Activated T-cell treated with anti-CD3 and anti-CD28 coated beads for 4 hours (primary cell): Measurements from ENCODE around the gene MT2A.
A peak's percentile ranks its signal among the peaks of the same experiment; 100 is the strongest.

ENCODE experiments used
- DNase-seq: peaks from one replicate; pipeline ENCODE4 v3.0.0-alpha.2; 2020

The MT2A gene

DNA sequence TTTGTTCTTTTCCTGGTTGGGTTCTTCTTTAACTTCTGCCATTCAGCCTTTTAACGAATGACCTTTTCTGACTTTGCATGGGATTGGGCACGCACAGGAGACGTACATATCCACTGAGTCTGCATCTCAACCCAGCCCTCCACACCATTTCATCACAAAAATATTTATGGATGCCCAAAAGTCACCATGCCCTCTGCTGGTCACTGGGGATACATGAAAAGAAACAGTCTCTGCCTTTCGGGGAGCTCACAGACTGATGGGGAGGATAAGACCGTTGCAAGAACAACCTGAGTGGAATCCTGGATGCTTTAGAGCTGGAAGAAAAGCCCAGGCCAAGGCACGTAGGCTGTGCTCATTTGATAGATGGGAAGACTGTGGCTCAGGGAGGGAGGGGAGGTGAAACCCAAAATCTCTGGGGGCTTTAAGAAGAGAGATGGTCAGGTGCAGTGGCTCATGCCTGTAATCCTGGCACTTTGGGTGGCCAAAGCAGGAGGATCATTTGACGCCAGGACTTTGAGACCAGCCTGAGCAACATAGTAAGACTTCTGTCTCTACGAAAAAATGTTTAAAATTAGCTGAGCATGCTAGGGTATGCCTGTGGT is 7.9 kb upstream of the MT2A start:
- DNase-seq = no peak

DNA sequence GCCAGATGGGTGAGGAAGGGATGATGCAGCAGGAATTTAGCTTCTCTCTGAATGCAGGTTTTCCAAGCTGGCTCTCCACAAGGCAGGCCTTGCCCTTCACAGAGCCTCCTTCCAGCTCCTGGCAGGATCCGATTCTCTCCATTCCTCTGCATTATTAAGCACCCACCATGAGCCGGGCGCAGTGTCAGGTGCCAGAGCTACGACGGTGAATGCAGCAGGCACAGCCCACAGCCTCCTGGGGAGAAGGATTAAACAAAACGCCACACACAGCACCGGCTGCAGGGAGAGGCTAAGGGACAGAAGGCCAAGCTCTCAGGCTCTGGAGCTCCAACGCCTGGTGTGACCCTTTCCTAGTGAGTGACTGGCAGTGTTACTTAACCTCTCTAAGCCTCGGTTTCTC is 7.1 kb upstream of the MT2A start:
- DNase-seq = no peak

DNA sequence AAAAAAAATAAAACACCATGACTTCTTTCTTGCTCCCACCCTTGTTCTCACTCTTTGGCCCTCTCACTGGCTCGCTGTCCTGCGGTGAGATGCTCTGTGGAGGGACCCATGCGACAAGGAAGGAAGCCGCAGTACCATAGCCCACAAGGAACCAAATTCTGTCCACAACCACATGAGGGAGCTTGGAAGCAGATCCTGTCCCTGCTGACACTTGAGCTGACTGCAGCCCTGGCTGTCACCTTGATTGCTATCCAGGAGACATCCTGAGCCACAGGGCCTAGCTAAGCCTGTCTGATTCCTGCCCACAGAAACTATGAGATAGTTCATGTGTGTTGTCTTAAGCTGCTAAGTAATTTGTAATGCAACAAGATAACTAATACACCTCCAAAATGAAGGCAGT is 4.8 kb upstream of the MT2A start:
- DNase-seq = no peak

DNA sequence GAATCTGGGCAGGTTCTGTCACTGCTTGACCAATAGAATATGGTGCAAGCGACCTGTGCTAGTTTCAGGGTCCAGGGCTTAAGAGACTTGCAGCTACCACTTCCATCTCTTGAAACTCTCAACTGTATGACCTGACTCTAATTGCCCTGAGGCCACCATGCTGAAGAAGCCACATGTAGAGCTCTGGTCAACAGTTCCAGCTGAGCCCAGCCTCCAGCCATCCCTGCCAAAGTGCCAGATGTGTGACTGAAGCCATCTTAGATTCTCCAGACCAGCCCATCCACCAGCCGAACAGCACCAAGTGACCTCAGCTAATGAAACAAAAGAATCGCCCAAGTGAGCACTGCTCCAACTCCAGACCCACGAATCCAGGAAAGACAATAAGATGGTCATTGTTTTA is 3.4 kb upstream of the MT2A start:
- no peak for DNase-seq

DNA sequence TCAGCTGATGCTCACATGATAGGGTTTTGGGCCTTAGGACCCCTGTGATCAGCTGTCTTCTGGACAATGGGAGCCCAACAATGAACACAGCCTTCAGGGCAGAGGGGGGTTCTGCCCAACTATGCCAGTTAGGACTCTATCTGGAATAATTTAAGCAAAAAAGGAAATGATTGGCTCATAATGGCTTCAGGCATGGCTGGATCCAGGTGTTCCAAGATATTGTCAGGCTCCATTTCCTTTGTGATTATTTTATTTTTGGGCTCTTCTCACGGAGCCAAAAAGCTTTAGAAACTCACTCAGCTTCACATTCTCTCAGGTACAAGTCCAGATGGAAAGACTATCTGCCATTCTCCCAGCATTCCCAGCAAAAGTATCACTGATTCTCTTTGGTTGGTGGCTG is 2.9 kb upstream of the MT2A start:
- no peak for DNase-seq

DNA sequence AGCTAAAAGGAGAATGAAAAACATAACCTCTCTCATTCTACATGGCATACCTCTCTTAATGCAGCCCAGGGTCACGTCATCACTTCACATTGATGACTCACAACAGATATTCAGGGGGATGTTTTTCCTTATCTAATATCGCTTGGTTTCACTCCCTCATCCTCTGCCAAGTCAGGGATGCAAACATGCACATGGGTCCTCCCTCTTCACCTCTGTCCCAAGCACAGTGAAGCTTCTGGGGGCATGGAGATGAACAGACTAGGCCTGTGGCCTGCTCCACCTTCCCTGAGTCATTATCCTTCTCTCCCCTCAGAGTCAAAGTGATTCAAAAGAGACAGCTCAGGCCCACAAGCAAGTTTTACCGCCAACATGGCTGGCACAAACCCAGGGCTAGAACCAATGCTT is 2.3 kb upstream of the MT2A start:
- DNase-seq = no peak

DNA sequence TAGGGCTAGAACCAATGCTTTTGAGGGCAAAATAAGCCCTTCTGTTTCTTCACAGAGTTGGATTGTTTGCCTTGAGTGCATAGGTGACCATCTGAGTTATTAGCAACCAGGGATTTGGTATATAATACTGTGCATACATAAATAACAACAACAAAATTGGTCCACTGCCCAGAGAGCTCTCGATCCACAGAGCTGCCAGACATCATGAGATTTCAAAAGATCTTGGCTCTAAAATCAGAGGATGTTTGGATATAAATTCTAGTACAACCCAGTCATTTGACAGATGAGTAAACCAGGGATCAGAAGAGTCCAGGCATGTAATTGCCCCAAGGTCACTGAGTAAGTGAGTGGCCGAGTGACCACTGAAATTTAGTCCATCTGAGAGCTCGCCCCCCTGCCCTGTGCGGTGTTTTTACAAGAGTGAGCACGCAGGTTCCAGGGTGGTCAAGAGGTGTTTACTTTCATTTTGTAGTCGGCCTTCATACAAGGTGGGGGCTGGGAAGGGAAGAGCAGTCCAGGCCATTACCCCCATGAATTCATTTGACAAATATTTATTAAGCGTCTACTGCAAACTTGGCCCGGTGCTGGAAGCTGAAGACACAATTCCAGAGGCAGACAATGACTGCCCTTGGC is 1.8 kb upstream of the MT2A start:
- no peak for DNase-seq

DNA sequence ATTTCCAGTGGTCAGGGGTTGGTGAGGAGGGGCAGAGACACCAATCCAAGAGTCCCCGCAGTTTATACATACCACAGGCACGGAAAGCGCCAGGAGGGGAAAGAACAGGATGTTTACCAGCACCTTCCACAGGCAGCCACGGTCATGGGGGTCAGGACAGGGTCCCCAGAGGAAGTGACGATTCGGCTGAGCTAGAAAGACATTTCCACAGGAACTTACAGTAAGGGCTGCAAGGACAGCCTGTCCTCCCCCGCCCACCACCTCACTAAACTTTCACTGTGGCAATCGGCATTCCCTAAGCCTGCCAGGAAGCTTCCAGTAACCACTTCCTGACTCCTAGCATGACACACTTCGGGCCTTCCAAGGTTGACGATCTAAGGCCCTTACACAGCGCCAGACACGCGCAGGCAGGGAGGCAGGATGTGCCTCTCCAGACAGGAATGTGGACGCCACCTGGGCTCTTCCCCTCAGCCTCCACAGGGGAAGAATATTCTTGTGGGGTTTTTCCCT is 1.2 kb upstream of the MT2A start:
- DNase-seq = no peak

DNA sequence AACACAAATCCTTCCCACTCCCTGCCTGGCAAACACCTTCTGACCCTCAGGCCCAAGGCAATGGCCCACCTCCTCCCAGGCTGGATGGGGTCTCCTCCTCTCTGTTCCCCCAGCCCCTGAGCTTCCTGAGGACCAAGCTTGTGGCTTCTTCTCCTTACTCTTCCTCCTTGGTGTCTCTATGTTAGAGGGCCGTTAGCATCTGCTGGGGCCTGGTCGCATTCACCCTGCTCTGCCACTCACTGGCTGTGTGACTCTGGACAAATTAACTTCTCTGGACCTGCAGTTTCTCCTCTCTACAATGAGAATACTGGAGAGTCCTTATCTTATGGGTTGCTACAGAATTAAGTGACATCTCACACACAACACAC is 725 bp upstream of the MT2A start:
- DNase-seq = no peak

DNA sequence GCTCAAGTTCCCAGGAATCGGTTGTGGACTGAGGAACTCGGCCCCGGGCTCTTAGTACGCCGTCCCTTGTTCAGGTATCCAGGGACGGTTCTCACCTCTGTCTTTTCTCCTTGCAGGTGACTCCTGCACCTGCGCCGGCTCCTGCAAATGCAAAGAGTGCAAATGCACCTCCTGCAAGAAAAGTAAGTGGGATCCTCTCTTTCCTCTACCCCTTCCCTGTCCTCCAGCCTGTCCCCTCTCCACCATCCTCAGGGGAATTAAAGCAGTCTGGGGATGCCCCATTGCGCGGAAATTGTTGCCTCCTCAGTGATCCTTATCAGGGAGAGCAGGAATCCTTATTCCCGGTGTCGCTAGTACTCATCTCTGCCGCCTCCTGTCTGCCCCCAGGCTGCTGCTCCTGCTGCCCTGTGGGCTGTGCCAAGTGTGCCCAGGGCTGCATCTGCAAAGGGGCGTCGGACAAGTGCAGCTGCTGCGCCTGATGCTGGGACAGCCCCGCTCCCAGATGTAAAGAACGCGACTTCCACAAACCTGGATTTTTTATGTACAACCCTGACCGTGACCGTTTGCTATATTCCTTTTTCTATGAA is 585 bp downstream of the MT2A start:
- DNase-seq = no peak

DNA sequence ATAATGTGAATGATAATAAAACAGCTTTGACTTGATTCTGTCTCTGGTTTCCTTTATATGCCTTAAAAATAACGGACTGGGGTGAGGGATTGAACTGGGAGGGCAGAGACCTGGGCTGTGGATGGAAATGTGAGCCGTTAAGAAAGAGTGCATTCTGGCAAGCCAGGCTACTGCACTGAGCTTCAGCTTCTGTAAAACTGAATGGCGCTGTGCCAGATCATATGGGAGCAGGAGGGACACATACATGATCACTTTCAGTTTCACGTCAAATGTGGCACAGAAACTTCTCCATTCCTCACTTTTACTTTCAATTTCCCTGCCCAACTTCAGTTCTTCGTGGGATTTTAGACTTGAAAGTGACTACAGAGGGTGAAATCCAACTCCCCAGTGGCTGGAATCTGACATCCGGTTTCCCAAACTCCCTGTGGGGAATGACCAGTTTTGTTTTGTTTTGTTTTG is 1.1 kb downstream of the MT2A start:
- DNase-seq = peak; percentile 58

DNA sequence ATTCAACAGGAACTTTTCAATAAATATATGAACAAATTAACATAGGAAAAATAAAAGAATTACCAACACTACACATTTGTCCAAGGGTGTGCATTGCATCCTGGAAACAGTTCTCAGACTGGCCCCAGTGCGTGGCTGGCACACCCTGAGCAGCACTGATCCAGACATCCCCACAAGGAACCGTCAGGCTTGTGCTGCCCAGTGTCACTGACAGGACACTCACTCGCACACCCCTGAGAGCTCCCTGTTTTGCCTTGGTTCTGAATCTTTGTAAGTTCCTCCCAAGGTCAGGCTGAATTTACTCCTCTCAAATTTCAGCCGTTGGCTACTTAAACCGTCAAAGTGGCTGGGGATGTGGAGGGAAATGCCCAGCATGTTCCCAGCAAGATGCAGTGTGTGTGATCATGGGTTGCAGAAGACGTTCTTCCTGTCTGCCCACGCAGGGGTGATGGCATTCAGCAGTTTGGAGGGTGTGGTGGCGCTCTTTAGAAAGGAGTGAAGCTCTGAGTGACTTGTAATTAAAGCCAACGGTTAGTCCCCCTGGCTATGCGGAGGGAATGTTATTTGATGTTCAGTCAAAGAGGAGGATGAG is 1.7 kb downstream of the MT2A start:
- peak; percentile 72 for DNase-seq

DNA sequence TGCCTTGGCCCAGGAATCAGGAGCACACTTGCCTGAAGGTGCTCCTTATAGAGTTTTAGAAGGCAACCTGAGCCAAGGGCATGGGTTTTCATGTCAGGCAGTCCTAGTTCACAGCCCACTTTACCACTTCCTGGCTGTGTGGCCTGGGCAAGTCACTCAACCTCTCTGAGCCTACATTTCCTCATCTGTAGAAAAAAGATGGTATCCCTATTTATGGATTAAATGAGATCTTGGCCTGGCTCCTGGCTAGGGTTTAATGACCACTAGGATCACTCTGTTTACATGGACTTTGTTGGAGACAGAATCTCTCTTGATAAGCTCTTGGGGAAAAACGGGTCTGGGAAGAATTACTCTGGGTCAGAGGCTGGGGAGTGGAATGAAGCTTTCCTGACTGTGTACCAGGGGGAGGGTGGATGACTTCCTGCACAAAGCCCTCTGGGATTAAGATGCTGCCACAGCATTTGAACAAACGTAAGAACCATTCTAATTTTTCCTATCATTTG is 2.3 kb downstream of the MT2A start:
- no peak for DNase-seq

DNA sequence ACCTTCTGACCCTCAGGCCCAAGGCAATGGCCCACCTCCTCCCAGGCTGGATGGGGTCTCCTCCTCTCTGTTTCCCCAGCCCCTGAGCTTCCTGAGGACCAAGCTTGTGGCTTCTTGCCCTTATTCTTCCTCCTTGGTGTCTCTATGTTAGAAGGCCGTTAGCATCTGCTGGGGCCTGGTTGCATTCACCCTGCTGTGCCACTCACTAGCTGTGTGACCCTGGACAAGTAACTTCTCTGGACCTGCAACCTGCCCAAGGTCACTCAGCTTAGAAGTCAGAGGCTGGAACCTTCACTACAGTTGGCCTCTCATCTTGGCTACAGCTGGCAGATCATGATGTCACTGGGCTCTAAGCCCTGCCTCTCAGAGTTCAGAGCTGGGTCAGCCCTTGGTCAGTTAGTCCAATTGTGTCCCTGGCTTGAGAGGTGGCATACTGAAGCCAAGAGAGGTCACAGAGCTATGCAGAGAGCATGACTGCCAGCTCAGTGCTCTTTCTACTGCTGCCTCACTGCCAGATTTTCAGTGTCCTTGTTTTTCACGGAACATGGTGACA is 3.0 kb downstream of the MT2A start:
- no peak for DNase-seq

DNA sequence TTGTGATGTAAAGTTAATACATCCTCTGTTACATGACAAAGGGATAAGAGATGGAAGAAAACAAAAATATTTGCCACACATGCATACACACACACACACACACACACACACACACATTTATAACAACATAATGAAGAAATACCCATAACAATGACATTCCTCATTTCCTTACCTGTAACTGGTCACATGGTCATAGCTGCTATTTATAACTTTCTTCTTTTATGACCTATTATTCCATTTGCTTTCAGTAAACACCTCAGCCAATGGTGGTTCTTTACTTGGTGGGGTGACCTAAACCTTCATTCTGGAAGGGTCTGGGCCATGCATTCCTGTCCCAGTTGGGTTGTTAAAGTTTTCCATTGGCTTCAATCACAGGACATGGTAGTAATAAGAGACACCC is 5.3 kb downstream of the MT2A start:
- DNase-seq = no peak

DNA sequence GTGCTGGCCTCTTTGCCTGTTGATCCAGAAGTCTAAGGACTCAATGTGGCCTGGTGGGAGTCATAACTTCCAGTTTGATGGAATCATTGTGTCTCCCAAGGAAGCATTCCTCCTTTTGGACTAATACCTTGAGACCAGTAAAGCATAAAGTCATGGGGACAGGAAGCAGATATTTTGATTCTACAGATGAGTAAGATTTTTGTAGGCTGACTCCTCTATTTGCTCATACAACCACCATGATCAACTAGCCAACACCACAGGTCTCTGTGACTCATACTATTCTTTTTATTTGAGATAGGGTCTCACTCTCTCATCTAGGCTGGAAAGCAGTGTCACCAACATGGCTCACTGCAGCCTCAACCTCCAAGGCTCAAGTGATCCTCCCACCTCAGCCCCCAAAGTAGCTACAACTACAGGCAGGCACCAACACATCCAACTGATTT is 6.2 kb downstream of the MT2A start:
- DNase-seq = no peak

DNA sequence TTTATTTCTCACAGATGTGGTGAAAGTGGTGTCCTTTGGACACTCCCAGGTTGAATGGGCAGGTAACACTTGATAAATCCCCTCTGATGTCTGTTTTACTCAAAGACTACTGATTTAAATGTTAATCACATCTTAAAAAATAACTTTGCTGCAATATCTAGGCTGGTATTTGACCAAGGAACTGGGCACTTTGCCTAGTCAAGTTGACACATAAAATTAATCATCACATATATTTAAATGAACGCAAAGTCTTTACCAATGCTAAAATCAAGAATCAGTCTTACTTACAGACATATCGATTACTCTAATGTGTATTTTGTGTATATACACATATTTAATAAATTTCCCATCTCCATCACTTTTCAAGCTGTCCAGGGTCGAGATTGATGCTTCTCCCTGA is 7.0 kb downstream of the MT2A start:
- no peak for DNase-seq

DNA sequence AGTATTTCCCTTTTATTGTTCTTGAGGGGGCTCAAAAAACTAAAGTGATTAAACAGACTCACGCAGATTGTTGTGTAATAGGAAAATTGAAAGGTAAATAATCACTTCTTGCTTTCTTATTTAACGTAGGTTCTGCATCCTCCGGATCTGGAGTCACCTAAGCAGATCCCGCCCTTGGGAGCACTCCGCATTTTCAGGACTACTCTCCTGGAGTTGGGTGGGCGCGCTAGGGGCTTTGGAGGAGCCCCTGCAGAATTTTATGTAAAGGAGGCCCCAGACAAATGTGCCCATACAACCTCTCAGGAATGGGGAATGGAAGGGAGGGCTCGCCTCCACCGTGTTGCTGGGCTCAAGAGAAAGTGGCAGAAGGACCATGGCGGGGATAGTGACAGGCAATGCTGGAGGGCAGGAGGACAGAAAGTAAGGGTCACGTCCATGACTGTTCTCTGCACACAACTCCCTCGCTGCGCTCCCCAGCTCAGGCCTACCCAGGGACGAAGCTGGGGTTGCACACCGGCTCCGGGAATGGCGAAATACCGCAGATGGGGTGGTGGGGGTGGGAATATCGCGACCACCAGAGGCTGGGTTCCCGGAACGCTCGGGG is 8.3 kb downstream of the MT2A start:
- no peak for DNase-seq

DNA sequence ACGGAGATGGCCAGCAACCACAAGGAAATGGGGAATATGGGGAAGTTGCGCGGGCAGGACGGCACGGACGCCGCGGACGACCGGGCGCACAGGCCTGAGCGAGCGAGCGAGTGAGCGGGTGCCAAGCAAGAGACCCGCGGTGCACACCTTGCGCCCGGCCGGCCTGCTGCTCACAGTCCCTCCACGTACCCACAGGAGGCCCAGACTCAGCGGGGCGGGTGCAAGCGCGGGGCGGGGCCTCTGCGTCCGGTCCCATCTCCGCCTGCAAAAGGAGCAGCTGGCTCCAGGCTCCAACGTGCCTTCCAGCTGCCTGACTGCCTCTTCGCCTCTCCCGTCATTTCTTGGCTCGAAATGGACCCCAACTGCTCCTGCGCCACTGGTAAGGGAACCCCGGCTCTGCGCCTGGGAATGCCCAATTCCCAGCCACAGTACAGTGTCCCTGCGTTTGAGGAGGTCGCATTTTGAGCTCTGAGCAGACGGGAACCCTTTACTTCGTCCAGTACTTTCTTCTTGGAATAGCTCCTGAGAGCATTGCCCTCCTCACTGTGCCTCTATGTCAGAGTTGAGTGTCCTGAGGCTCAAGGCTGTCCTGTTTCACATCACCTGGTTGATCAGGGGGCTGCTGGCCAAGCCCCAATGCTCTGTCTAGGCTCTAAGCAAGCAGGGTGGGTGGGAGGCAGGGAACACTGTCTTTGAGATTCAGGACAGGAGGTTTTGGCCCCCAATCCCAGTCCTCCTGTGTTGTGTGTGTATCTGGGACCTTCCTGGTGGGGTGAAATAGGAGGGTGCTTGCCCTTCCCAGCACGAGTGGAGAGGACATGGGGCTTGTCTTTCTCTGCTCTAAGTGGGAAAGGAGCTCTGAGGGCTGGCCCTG is 9.1 kb downstream of the MT2A start:
- DNase-seq = no peak

DNA sequence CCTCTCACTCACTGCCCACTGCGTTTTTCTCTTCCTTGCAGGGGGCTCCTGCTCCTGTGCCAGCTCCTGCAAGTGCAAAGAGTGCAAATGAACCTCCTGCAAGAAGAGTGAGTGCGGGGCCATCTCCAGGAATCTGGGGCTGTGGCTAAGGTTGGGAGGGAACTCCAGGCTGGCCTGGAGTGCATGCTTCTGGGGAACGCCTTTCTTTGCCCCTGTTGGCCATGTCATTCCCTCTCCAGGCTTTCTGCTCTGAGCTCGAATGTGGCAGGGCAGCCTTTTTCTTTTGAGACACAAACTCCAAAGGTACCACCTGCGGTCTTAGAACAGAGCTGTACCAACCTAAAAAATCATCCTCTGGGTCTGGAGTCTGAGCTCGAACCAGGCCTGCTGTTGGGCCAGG is 9.8 kb downstream of the MT2A start:
- DNase-seq = no peak

DNA sequence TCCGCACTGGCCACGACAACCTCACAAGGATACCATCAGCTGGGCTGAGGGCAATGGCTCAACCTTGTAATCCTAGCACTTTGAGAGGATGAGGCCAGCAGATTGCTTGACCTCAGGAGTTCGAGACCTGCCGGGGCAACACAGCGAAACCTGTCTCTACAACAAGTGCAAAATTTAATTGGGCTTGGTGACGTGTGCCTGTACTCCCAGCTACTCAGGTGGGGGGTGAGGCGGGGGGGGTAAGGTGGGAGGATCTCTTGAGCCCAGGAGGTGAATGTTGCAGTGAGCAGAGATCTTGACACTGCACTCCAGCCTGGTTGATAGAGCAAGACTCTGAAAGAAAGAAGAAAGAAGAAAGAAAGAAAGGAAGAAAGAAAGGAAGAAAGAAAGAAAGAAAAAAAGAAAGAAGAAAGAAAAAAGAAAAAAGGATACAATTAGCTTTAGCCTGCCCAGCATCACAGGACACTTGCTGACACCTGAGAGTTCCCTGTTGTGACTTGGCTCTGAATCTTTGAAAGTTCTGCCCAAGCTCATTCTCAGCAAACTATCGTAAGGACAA is 12.0 kb downstream of the MT2A start:
- no peak for DNase-seq
